HepG2 (cell line): ENCODE measurements around the gene TNFAIP3. TPM values are rescaled to one million over a fixed set of nuclear protein-coding genes. Genes with fewer than 3 reads are reported as not detected.

Experiments
- AKNA ChIP-seq: sonication (generic); formaldehyde crosslinking; IDR thresholded peaks from 2 replicates; pipeline ENCODE4 v1.4.0; 2020; ENCODE audit warnings: missing genetic modification reagents, borderline replicate concordance
- MYC ChIP-seq: sonication (generic); formaldehyde crosslinking; IDR thresholded peaks from 2 replicates; pipeline ENCODE4 v1.9.0; 2021; ENCODE audit warnings: missing genetic modification reagents, borderline replicate concordance
- NCOA2 ChIP-seq: sonication (generic); formaldehyde crosslinking; IDR thresholded peaks from 2 replicates; pipeline ENCODE4 v1.8.0; 2022; ENCODE audit warnings: inconsistent platforms
- RARG ChIP-seq: sonication (generic); formaldehyde crosslinking; IDR thresholded peaks from 2 replicates; pipeline ENCODE4 v1.4.0; 2020; ENCODE audit warnings: low read depth, mild to moderate bottlenecking, missing genetic modification reagents
- REPIN1 ChIP-seq: sonication (generic); formaldehyde crosslinking; IDR thresholded peaks from 2 replicates; pipeline ENCODE4 v1.8.0; 2022; ENCODE audit warnings: missing genetic modification reagents, low read depth, mild to moderate bottlenecking, borderline replicate concordance
- THRA ChIP-seq: sonication (generic); formaldehyde crosslinking; IDR thresholded peaks from 2 replicates; pipeline ENCODE4 v1.4.0; 2020; ENCODE audit warnings: missing genetic modification reagents, borderline replicate concordance
- ZFP82 ChIP-seq: sonication (generic); formaldehyde crosslinking; IDR thresholded peaks from 2 replicates; pipeline ENCODE4 v1.5.1; 2020; ENCODE audit warnings: mild to moderate bottlenecking, missing genetic modification reagents, borderline replicate concordance
- ZNF142 ChIP-seq: sonication (generic); formaldehyde crosslinking; IDR thresholded peaks from 2 replicates; pipeline ENCODE4 v1.4.0; 2020; ENCODE audit warnings: missing genetic modification reagents
- ZNF230 ChIP-seq: sonication (generic); formaldehyde crosslinking; IDR thresholded peaks from 2 replicates; pipeline ENCODE4 v1.4.0; 2020; ENCODE audit warnings: mild to moderate bottlenecking, missing genetic modification reagents
- ZNF501 ChIP-seq: sonication (generic); formaldehyde crosslinking; IDR thresholded peaks from 2 replicates; pipeline ENCODE4 v1.5.1; 2020; ENCODE audit warnings: mild to moderate bottlenecking, moderate library complexity, missing genetic modification reagents
- polyA plus RNA-seq, 8 experiments: library from polyadenylated mRNA; depleted of rRNA in 3 of 8; stranded (reverse) in 7 of 8; unstranded in 1 of 8; fragments of >200 nt; fragmentation: Illumina TruSeq in 4 of 8; extraction: Trizol in 4 of 8; gene quantifications; 2 replicates each; pipeline versions ENCODE4 v1.2.1 to v1.2.3, GENCODE V29; 2011 to 2016; ENCODE audit warnings: low read depth in 4 of 8, missing spikeins in 1 of 8, mixed read lengths in 1 of 8; ENCODE audit not compliant: insufficient read depth in 1 of 8
- total RNA-seq, 5 experiments: library from RNA; depleted of rRNA; stranded (reverse); fragments of >200 nt; fragmentation: Illumina TruSeq; extraction: Trizol; gene quantifications; 2 replicates each; pipeline ENCODE4 v1.2.3, GENCODE V29; 2016; ENCODE audit warnings: low read depth in 1 of 5
- TF ChIP-seq, protein P1 (sequence below), 2 experiments: sonication (generic) in 1 of 2; formaldehyde crosslinking in 1 of 2; IDR thresholded peaks; 2 replicates each; pipeline versions ENCODE4 v1.4.0 to v1.6.1; 2018 to 2020; ENCODE audit warnings: missing genetic modification reagents in 2 of 2, borderline replicate concordance in 1 of 2, low read depth in 1 of 2, mild to moderate bottlenecking in 1 of 2, missing biosample characterization in 1 of 2

The TNFAIP3 gene
- total and polyA plus RNA-seq, 2 of the 13 experiments (the other 11 are each of a cell fraction or from before 2014, with no cell fraction given) = 28.2 to 47.1 TPM

DNA sequence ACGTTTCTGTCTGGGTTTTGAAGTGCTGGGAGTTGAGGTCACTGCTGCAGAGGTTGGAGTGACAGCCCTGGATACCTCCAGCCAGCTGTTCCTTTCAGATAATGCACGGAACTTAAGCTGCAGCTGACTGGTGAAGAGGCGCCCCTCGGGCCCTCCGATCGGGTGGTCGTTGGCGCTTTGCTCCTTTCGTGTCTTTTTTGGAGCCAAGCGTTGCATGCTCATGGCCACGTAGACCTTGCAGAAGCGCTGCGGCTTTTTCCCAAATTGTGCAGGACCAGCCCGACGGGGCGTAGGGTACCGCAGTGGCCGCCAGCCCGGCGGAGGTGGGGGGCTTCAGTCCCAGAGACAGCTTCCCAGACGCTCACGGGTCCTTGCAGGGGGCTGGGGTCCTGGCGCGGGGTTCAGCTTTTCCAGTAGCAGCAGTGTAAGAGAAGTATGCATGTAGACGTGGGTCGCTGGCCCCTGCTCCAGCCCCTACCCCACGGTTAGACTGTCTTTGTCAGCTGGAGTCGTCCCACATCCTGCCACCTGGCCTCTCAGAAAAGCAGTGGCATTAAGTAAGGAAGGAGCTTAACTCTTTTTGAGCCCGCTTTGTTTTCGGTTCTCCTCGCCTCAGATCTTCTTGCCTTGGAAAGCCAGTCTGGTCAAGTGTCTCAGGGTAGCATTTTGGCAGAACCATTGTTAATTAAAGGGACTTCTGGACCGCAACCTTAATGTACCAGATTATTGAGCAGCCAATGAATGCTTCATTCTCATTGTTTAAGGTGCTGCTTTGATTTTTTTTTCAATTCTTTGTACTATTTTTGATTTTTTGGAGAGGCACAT, 838 bp downstream of the TNFAIP3 start (continued):
- TF ChIP-seq NCOA2 (CRISPR knock-in tag) (no peak), REPIN1 (CRISPR knock-in tag) (no peak), THRA (CRISPR knock-in tag) (no peak), ZNF230 (CRISPR knock-in tag) (peak; percentile 7; the same call in 1 of the 2 replicates), MYC (CRISPR knock-in tag) (peak; percentile 10; the same call in 1 of the 2 replicates), ZNF501 (peak; percentile 83; the same call in 1 of the 2 replicates), ZNF142 (CRISPR knock-in tag) (0 out of 2 replicates have a peak, but pooled peaks have one; percentile 31), RARG (CRISPR knock-in tag) (no peak), ZFP82 (CRISPR knock-in tag) (peak; percentile 68; the same call in 1 of the 2 replicates), AKNA (0 out of 2 replicates have a peak, but pooled peaks have one; percentile 43)
- TF ChIP-seq, protein P1, sequence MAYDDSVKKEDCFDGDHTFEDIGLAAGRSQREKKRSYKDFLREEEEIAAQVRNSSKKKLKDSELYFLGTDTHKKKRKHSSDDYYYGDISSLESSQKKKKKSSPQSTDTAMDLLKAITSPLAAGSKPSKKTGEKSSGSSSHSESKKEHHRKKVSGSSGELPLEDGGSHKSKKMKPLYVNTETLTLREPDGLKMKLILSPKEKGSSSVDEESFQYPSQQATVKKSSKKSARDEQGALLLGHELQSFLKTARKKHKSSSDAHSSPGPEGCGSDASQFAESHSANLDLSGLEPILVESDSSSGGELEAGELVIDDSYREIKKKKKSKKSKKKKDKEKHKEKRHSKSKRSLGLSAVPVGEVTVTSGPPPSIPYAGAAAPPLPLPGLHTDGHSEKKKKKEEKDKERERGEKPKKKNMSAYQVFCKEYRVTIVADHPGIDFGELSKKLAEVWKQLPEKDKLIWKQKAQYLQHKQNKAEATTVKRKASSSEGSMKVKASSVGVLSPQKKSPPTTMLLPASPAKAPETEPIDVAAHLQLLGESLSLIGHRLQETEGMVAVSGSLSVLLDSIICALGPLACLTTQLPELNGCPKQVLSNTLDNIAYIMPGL (CRISPR knock-in tag; IDR thresholded peaks at IDR 0.05; ENCODE audit: borderline replicate concordance in 1 of 2, low read depth in 1 of 2) = peak in 1 of 2 experiments; percentile 85; a peak in 2 of 4 replicates
